ENCODE data around the gene SPRYD3.

DNA sequence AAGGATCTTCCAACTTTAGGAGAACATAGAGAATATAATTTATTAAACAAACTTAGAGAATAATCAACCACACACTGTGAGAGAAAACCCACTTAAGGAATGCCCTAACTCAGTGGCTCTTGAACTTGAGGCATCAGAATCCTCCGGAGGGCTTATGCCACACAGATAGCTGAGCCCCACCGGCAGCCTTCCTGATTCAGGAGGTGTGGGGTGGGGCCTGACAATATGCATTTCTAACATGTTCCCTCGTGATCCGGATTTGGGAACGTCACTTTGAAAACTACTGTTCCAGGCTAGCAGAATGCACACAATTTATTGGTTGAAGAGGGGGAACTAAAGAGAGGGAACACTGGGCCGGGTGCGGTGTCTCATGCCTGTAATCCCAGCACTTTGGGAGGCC is 22.1 kb upstream of the SPRYD3 start:
- no peak for TF ChIP-seq POLR2A (IDR thresholded peaks at IDR 0.05; ENCODE audit: low read depth, low read length)
- TF ChIP-seq POLR2AphosphoS5 (IDR thresholded peaks at IDR 0.05; ENCODE audit: low read depth, low read length) = no peak
